H1 (cell line): ENCODE results near the gene PKM. TPM values are rescaled to one million over a fixed set of nuclear protein-coding genes. Genes with fewer than 3 reads are reported as not detected.

Experiments
- CTCF ChIA-PET: fragments of 300-600 bp; sonication (Branson Sonifier 250); formaldehyde crosslinking; loops from one replicate; lab custom pipeline; 2021; ENCODE audit not compliant: partially characterized antibody; lab: Charles Lee
- POLR2A ChIA-PET: fragments of 300-600 bp; sonication (Branson Sonifier 250); formaldehyde crosslinking; loops from one replicate; lab custom pipeline; 2021; ENCODE audit warnings: inconsistent platforms; ENCODE audit not compliant: partially characterized antibody; lab: Charles Lee
- DNase-seq, 2 experiments: peaks; one replicate each; pipeline versions ENCODE4 v3.0.0 to v3.0.0-alpha.2; 2010 to 2022; ENCODE audit warnings: low spot score in 2 of 2, low read depth in 1 of 2, mixed read lengths in 1 of 2
- FAIRE-seq: peaks from 2 replicates; lab custom pipeline; 2011; peaks lifted over from hg19 to GRCh38; lab: Jason Lieb, UNC
- H2AFZ ChIP-seq: 2 replicates; pipeline ENCODE4 v1.8.1; 2012; ENCODE audit warnings: low read length, inconsistent platforms
- H2AK5ac ChIP-seq: 2 replicates; pipeline ENCODE4 v1.6.1; 2013; ENCODE audit warnings: low read depth, low read length
- H2BK120ac ChIP-seq: replicated peaks from 2 replicates; pipeline ENCODE3; 2013; ENCODE audit warnings: low read depth, low read length, inconsistent platforms
- H2BK12ac ChIP-seq: 2 replicates; pipeline ENCODE4 v1.6.1; 2013; ENCODE audit warnings: low read depth, low read length
- H2BK15ac ChIP-seq: 2 replicates; pipeline ENCODE4 v1.6.1; 2013; ENCODE audit warnings: low read length
- H2BK20ac ChIP-seq: 2 replicates; pipeline ENCODE4 v1.6.1; 2013; ENCODE audit warnings: low read length
- H2BK5ac ChIP-seq: 2 replicates; pipeline ENCODE4 v1.6.1; 2013; ENCODE audit warnings: low read depth, low read length
- H3K14ac ChIP-seq: 2 replicates; pipeline ENCODE4 v1.6.1; 2013; ENCODE audit warnings: inconsistent platforms; ENCODE audit not compliant: insufficient read length
- H3K18ac ChIP-seq: 2 replicates; pipeline ENCODE4 v1.6.1; 2013; ENCODE audit warnings: low read length; ENCODE audit errors: extremely low read depth
- H3K23ac ChIP-seq: 2 replicates; pipeline ENCODE4 v1.6.1; 2013; ENCODE audit warnings: inconsistent platforms; ENCODE audit not compliant: insufficient read length
- H3K23me2 ChIP-seq: 2 replicates; pipeline ENCODE4 v1.6.1; 2013; ENCODE audit warnings: low read depth, low read length
- H3K27ac ChIP-seq: 2 replicates; pipeline ENCODE4 v1.6.1; 2011; ENCODE audit warnings: low read depth, low read length, inconsistent platforms
- H3K27me3 ChIP-seq, 4 experiments: replicated peaks in 1 of 4; 1 replicate in 1 of 4; 2 replicates in 3 of 4; pipeline versions ENCODE4 v1.6.1 to v1.8.1; 2011 to 2013; ENCODE audit warnings: low read length in 3 of 4, mild to moderate bottlenecking in 3 of 4, inconsistent platforms in 2 of 4, mixed read lengths in 2 of 4, moderate library complexity in 1 of 4; ENCODE audit not compliant: control insufficient read depth in 3 of 4, insufficient read depth in 3 of 4; ENCODE audit errors: extremely low read depth in 1 of 4
- H3K36me3 ChIP-seq, 4 experiments: 2 replicates each; pipeline versions ENCODE4 v1.6.1 to v1.8.1; 2011 to 2013; ENCODE audit warnings: mild to moderate bottlenecking in 4 of 4, low read length in 3 of 4, moderate library complexity in 2 of 4, control low read depth in 1 of 4, inconsistent platforms in 1 of 4; ENCODE audit not compliant: insufficient read depth in 4 of 4, control insufficient read depth in 2 of 4
- H3K4ac ChIP-seq: replicated peaks from 2 replicates; pipeline ENCODE3; 2013; ENCODE audit warnings: low read length, low read depth, mixed read lengths, inconsistent platforms; ENCODE audit not compliant: insufficient read length
- H3K4me1 ChIP-seq, 4 experiments: replicated peaks in 1 of 4; 1 replicate in 1 of 4; 2 replicates in 3 of 4; pipeline versions ENCODE4 v1.6.1 to v1.8.1; 2011 to 2013; ENCODE audit warnings: low read length in 3 of 4, inconsistent platforms in 2 of 4, mixed read lengths in 1 of 4; ENCODE audit not compliant: insufficient read depth in 4 of 4, control insufficient read depth in 3 of 4
- H3K4me2 ChIP-seq, 2 experiments: 2 replicates each; pipeline versions ENCODE4 v1.6.1 to v1.8.1; 2011 to 2013; ENCODE audit warnings: low read depth in 2 of 2, low read length in 2 of 2, control low read depth in 1 of 2, inconsistent platforms in 1 of 2, mild to moderate bottlenecking in 1 of 2; ENCODE audit not compliant: insufficient read depth in 1 of 2
- H3K4me3 ChIP-seq, 4 experiments: fragments of 200-600, 300-600 bp in 1 of 4; sonication (generic), shearing (Covaris generic), sonication (Bioruptor Twin) in 1 of 4; 2 replicates each; pipeline versions ENCODE4 v1.5.1 to v1.8.1; 2011 to 2016; ENCODE audit warnings: low read length in 4 of 4, low read depth in 3 of 4, control low read depth in 2 of 4, inconsistent platforms in 2 of 4, mild to moderate bottlenecking in 2 of 4, mixed read lengths in 1 of 4, moderate library complexity in 1 of 4; ENCODE audit not compliant: insufficient read depth in 2 of 4; ENCODE audit errors: extremely low read depth in 1 of 4
- H3K56ac ChIP-seq: replicated peaks from 2 replicates; pipeline ENCODE3; 2013; ENCODE audit warnings: low read depth, mild to moderate bottlenecking, mixed read lengths, low read length, inconsistent platforms; ENCODE audit not compliant: insufficient read length
- H3K79me1 ChIP-seq: 2 replicates; pipeline ENCODE4 v1.6.1; 2013; ENCODE audit warnings: low read depth, low read length, control low read depth
- H3K79me2 ChIP-seq, 2 experiments: 2 replicates each; pipeline versions ENCODE4 v1.6.1 to v1.8.1; 2012 to 2013; ENCODE audit warnings: low read length in 2 of 2, mild to moderate bottlenecking in 2 of 2, inconsistent platforms in 1 of 2; ENCODE audit not compliant: insufficient read depth in 2 of 2, control insufficient read depth in 1 of 2
- H3K9ac ChIP-seq, 4 experiments: replicated peaks in 1 of 4; 1 replicate in 1 of 4; 2 replicates in 3 of 4; pipeline versions ENCODE4 v1.6.1 to v1.8.1; 2011 to 2013; ENCODE audit warnings: low read depth in 3 of 4, low read length in 3 of 4, control low read depth in 2 of 4, mild to moderate bottlenecking in 2 of 4, moderate library complexity in 2 of 4, inconsistent platforms in 1 of 4; ENCODE audit errors: extremely low read depth in 1 of 4
- H3K9me3 ChIP-seq, 2 experiments: 2 replicates each; pipeline versions ENCODE4 v1.6.1 to v1.8.1; 2012 to 2013; ENCODE audit warnings: mild to moderate bottlenecking in 2 of 2, moderate library complexity in 2 of 2, control low read depth in 1 of 2, inconsistent platforms in 1 of 2, low read depth in 1 of 2, low read length in 1 of 2, mixed read lengths in 1 of 2; ENCODE audit not compliant: insufficient read depth in 2 of 2
- H4K20me1 ChIP-seq, 2 experiments: replicated peaks in 1 of 2; 2 replicates each; pipeline versions ENCODE3 to v1.8.1; 2011 to 2013; ENCODE audit warnings: inconsistent platforms in 2 of 2, low read length in 2 of 2, mild to moderate bottlenecking in 1 of 2; ENCODE audit not compliant: insufficient read depth in 2 of 2, control insufficient read depth in 1 of 2
- H4K5ac ChIP-seq: 2 replicates; pipeline ENCODE4 v1.6.1; 2013; ENCODE audit warnings: low read length, low read depth, mixed read lengths, inconsistent platforms; ENCODE audit not compliant: insufficient read length
- H4K8ac ChIP-seq: 2 replicates; pipeline ENCODE4 v1.8.0; 2013; ENCODE audit warnings: mild to moderate bottlenecking, moderate library complexity, low read length, inconsistent platforms; ENCODE audit not compliant: insufficient read depth; ENCODE audit errors: extremely low read depth
- H4K91ac ChIP-seq: replicated peaks from 2 replicates; pipeline ENCODE3; 2013; ENCODE audit warnings: low read length, mixed read lengths, inconsistent platforms; ENCODE audit not compliant: insufficient read length
- CHD1 ChIP-seq: IDR thresholded peaks from 2 replicates; pipeline ENCODE4 v1.6.1; 2012; ENCODE audit warnings: low read depth, low read length, improper control_type of control experiment
- CTBP2 ChIP-seq: IDR thresholded peaks from 2 replicates; pipeline ENCODE4 v1.7.0; 2011; ENCODE audit warnings: borderline replicate concordance, mild to moderate bottlenecking, moderate library complexity, mixed read lengths, low read length; ENCODE audit not compliant: insufficient read depth, insufficient read length
- EGR1 ChIP-seq: IDR thresholded peaks from 2 replicates; pipeline ENCODE4 v1.6.1; 2011; ENCODE audit warnings: low read depth, low read length, borderline replicate concordance
- MAFK ChIP-seq: IDR thresholded peaks from 2 replicates; pipeline ENCODE4 v1.6.1; 2012; ENCODE audit warnings: low read depth, mild to moderate bottlenecking, improper control_type of control experiment, low read length
- POU5F1 ChIP-seq: IDR thresholded peaks from 2 replicates; pipeline ENCODE4 v1.6.1; 2011; ENCODE audit warnings: low read depth, mild to moderate bottlenecking, low read length, moderate library complexity
- RAD21 ChIP-seq, 2 experiments: IDR thresholded peaks in 1 of 2; conservative IDR thresholded peaks in 1 of 2; 2 replicates each; pipeline ENCODE4 v1.6.1; 2011; ENCODE audit warnings: low read depth in 2 of 2, low read length in 2 of 2, improper control_type of control experiment in 1 of 2, inconsistent platforms in 1 of 2, mild to moderate bottlenecking in 1 of 2, moderate library complexity in 1 of 2
- RFX5 ChIP-seq: IDR thresholded peaks from 2 replicates; pipeline ENCODE4 v1.6.1; 2011; ENCODE audit warnings: low read depth, low read length, improper control_type of control experiment, borderline replicate concordance
- SAP30 ChIP-seq: fragments of 300-600 bp; sonication (generic); IDR thresholded peaks from 2 replicates; pipeline ENCODE4 v1.7.1; 2012; ENCODE audit warnings: low read length, moderate library complexity, mild to moderate bottlenecking, inconsistent platforms; ENCODE audit not compliant: insufficient read depth, insufficient replicate concordance
- SIRT6 ChIP-seq: IDR thresholded peaks from one replicate; pipeline ENCODE4 v1.7.1; 2012; ENCODE audit warnings: low read length, inconsistent platforms
- SIX5 ChIP-seq: IDR thresholded peaks from 2 replicates; pipeline ENCODE4 v1.6.1; 2011; ENCODE audit warnings: mild to moderate bottlenecking, low read depth, low read length
- SP4 ChIP-seq: IDR thresholded peaks from 2 replicates; pipeline ENCODE4 v1.6.1; 2012; ENCODE audit warnings: low read length, inconsistent platforms
- TCF12 ChIP-seq: IDR thresholded peaks from 2 replicates; pipeline ENCODE4 v1.6.1; 2011; ENCODE audit warnings: low read depth, mild to moderate bottlenecking, low read length
- USF2 ChIP-seq: IDR thresholded peaks from 2 replicates; pipeline ENCODE4 v1.6.1; 2011; ENCODE audit warnings: low read length, improper control_type of control experiment
- WGBS, 2 experiments: shearing (Covaris generic) in 1 of 2; methylation state at CpG; one replicate each; pipeline versions ENCODE4 v1.1.6 to v1.1.7; 2013 to 2015; ENCODE audit warnings: low lambda C conversion rate in 2 of 2, mixed read lengths in 2 of 2, inconsistent platforms in 1 of 2, low coverage in 1 of 2, missing lambda C conversion rate in 1 of 2; ENCODE audit not compliant: insufficient replicate concordance in 2 of 2, insufficient coverage in 1 of 2, insufficient read length in 1 of 2; ENCODE audit errors: extremely low coverage in 1 of 2, missing lambda C conversion rate in 1 of 2; 5-methylcytosine and 5-hydroxymethylcytosine counted together
- polyA plus RNA-seq, 7 experiments: library from polyadenylated mRNA; depleted of rRNA in 3 of 7; stranded (reverse) in 5 of 7; unstranded in 2 of 7; fragments of >200 nt in 5 of 7; fragments of 200-250 nt in 2 of 7; gene quantifications; 1 replicate in 5 of 7; 2 replicates in 1 of 7; 4 replicates in 1 of 7; pipeline versions ENCODE4 v1.2.1 to v1.2.3, GENCODE V29; 2011 to 2013; ENCODE audit warnings: missing spikeins in 2 of 7, mixed read lengths in 2 of 7
- total RNA-seq: library from RNA; stranded (reverse); fragmentation: NEBNext Ultra II Directional; extraction: Animal tissue kit (Norgen Biotek cat#: 25700); gene quantifications from 2 replicates; pipeline ENCODE4 v1.2.1, GENCODE V29; 2021

The PKM gene
- total and polyA plus RNA-seq, 2 of the 8 experiments (the other 6 are each of a cell fraction or from before 2014, with no cell fraction given): 780 to 856 TPM

DNA sequence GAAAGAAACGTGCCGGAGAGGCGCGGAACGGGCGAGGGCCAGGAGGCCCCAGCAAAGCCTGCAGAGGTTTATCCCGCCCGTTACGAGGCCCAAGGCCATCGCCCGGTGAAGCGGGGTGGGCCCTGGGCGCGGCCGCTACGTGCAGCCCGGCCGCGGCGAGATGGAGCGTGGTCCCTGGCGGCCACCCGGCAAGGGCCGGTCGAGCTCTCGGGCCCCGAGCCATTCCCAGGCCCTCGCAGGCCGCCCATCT, 1.1 kb downstream of the PKM start:
- FAIRE-seq: no peak
- CTCF ChIA-PET: interaction anchor here (1.0 to 1.6 kb wide), 2 partner anchors 9 to 33 kb away, joined by 3 to 6 read pairs; partner anchors contain the start of gene GRAMD2A
- TF ChIP-seq CHD1 (no peak), SAP30 (no peak), RAD21 (IDR thresholded peaks at IDR 0.05 in 1 of 2, conservative IDR thresholded peaks at IDR 0.05 in 1 of 2; ENCODE audit: low read depth in 2 of 2, low read length in 2 of 2) (no peak), SP4 (no peak), SIRT6 (no peak), POU5F1 (no peak), RFX5 (no peak), TCF12 (no peak), USF2 (no peak), SIX5 (no peak), MAFK (no peak), EGR1 (no peak), CTBP2 (no peak)

More for the DNA sequence above, 1.1 kb downstream of the PKM start:
- no peak overlapping the region for H2BK20ac ChIP-seq
- H4K8ac ChIP-seq: peak overlapping the region; percentile 84; the same call in 1 of the 2 replicates
- H4K20me1 ChIP-seq: peaks cover 31 to 32% of the 10 kb centered on the region in 2 experiments
- H3K4ac ChIP-seq: no peak overlapping the region
- 0 out of 8 replicates have a peak, but pooled peaks cover 0 to 5% (median 0%) of the 10 kb centered on the region in 4 experiments for H3K36me3 ChIP-seq
- H2BK120ac ChIP-seq: no peak overlapping the region
- H3K9ac ChIP-seq: peak overlapping the region; percentile 42 to 83 (median 65); a peak in 6 of 7 replicates
- H3K23ac ChIP-seq: no peak overlapping the region
- peaks cover 9% of the 10 kb centered on the region for H3K79me1 ChIP-seq
- H4K91ac ChIP-seq: no peak overlapping the region
- H3K4me2 ChIP-seq: peak overlapping the region; percentile 97 to 99
- H2AK5ac ChIP-seq: no peak overlapping the region
- H3K23me2 ChIP-seq: peaks cover 12% of the 10 kb centered on the region
- POLR2A ChIA-PET: interaction anchor here (0.7 to 4.8 kb wide), 16 partner anchors 9 to 127 kb away, joined by 3 to 66 read pairs (median 4); partner anchors contain the start of genes CELF6 and GRAMD2A
- H3K9me3 ChIP-seq: no peaks in the 10 kb centered on the region
- H2BK12ac ChIP-seq: no peak overlapping the region
- WGBS, 2 experiments: 1% methylated on average over 20 of the region's 29 CpGs; no CpG with 5 or more reads in 1 of the 2 experiments
- no peak for DNase-seq
- peaks cover 2 to 22% (median 13%) of the 10 kb centered on the region in 4 experiments; a peak in 6 of 7 replicates for H3K27me3 ChIP-seq
- peaks cover 6 to 25% (median 19%) of the 10 kb centered on the region in 4 experiments for H3K4me1 ChIP-seq
- H2BK15ac ChIP-seq: no peak overlapping the region
- H3K79me2 ChIP-seq: peaks cover 35 to 56% of the 10 kb centered on the region in 2 experiments
- H2AFZ ChIP-seq: no peak overlapping the region
- H3K18ac ChIP-seq: peak overlapping the region; percentile 41; the same call in 1 of the 2 replicates
- H3K4me3 ChIP-seq: peak overlapping the region; percentile 67 to 99 (median 92)
- no peak overlapping the region for H2BK5ac ChIP-seq
- no peak overlapping the region for H3K27ac ChIP-seq
- H4K5ac ChIP-seq: no peak overlapping the region
- H3K14ac ChIP-seq: no peak overlapping the region
- no peak overlapping the region for H3K56ac ChIP-seq
